SU-DHL-6 (cell line): ENCODE data around the gene CNTROB.
A peak's percentile ranks its signal among the peaks of the same experiment; 100 is the strongest.

Source experiments
- H2AFZ ChIP-seq: fragments of 200-600 bp; sonication (generic); 2 replicates; pipeline ENCODE4 v1.6.1; 2014; ENCODE audit warnings: low read depth, mild to moderate bottlenecking, moderate library complexity, mixed read lengths, antibody characterized with exemption, low read length; ENCODE audit not compliant: severe bottlenecking
- H3F3A ChIP-seq: fragments of 200-600 bp; shearing (Covaris generic); 2 replicates; pipeline ENCODE4 v1.6.0; 2016; ENCODE audit warnings: antibody characterized with exemption, mild to moderate bottlenecking; ENCODE audit not compliant: insufficient read depth
- H3K27ac ChIP-seq: fragments of 200-600 bp; sonication (generic); 2 replicates; pipeline ENCODE4 v1.5.1; 2016; ENCODE audit warnings: low read depth, mild to moderate bottlenecking, low read length, moderate library complexity, mixed read lengths
- H3K27me3 ChIP-seq: fragments of 200-600 bp; sonication (generic), shearing (Covaris generic); 2 replicates; pipeline ENCODE4 v1.6.0; 2014; ENCODE audit warnings: mild to moderate bottlenecking, low read length
- H3K36me3 ChIP-seq: fragments of 200-600 bp; sonication (generic); 2 replicates; pipeline ENCODE4 v1.6.1; 2014; ENCODE audit warnings: mild to moderate bottlenecking, low read length, mixed read lengths
- H3K4me2 ChIP-seq: fragments of 300-600, 200-600 bp; shearing (Covaris generic), sonication (generic); 2 replicates; pipeline ENCODE4 v1.6.0; 2014; ENCODE audit warnings: low read length, low read depth, mild to moderate bottlenecking; ENCODE audit not compliant: poor library complexity, severe bottlenecking
- H3K4me3 ChIP-seq: fragments of 200-600 bp; sonication (generic); 2 replicates; pipeline ENCODE4 v1.5.1; 2014; ENCODE audit warnings: antibody characterized with exemption, low read length, mild to moderate bottlenecking, mixed read lengths; ENCODE audit not compliant: insufficient read depth, poor library complexity, severe bottlenecking
- H3K79me2 ChIP-seq: fragments of 200-600 bp; sonication (generic); 2 replicates; pipeline ENCODE4 v1.6.1; 2014; ENCODE audit warnings: mild to moderate bottlenecking, low read length, moderate library complexity; ENCODE audit not compliant: insufficient read depth
- H3K9ac ChIP-seq: fragments of 200-600 bp; sonication (generic); 2 replicates; pipeline ENCODE4 v1.7.0; 2014; ENCODE audit warnings: mild to moderate bottlenecking, low read length
- H3K9me2 ChIP-seq: fragments of 200-600 bp; sonication (generic); replicated peaks from 2 replicates; pipeline ENCODE4 v1.6.1; 2014; ENCODE audit warnings: low read length; ENCODE audit not compliant: insufficient read depth
- H3K9me3 ChIP-seq: fragments of 200-600 bp; sonication (generic); 2 replicates; pipeline ENCODE4 v1.6.1; 2014; ENCODE audit warnings: low read length, mixed read lengths; ENCODE audit not compliant: insufficient read depth
- H4K20me1 ChIP-seq: fragments of 200-600 bp; sonication (generic); 2 replicates; pipeline ENCODE4 v1.6.1; 2014; ENCODE audit warnings: low read depth, mild to moderate bottlenecking, antibody characterized with exemption, low read length, moderate library complexity, mixed read lengths
- EZH2phosphoT487 ChIP-seq: fragments of 200-600 bp; sonication (generic), shearing (Covaris generic); conservative IDR thresholded peaks from 2 replicates; pipeline ENCODE4 v1.6.1; 2018; ENCODE audit warnings: mild to moderate bottlenecking, antibody characterized with exemption, low read length, moderate library complexity, mixed read lengths
- TF ChIP-seq, protein P1 (sequence below): fragments of 200-600 bp; sonication (generic); IDR thresholded peaks from one replicate; pipeline ENCODE4 v1.5.1; 2017; ENCODE audit warnings: antibody characterized with exemption, mild to moderate bottlenecking, low read length, moderate library complexity; ENCODE audit not compliant: insufficient read depth, poor library complexity, severe bottlenecking

Gene CNTROB

DNA sequence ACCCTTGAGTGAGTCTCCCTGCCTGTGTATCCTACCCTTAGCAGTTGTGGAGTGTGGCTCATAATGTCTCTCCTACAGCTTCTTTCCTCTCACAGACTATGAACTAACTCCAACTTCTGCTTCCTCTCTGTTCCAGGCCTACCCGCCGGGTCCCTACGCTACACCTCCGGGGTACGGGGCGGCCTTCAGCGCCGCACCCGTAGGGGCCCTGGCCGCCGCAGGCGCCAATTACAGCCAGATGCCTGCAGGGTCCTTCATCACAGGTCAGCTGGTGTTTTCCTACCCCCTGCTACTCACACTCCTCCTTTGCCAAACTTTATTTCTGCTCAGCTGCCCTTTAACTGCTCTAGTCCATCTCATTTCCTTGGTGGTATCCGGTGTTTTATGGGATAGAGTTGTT is 21.3 kb upstream of the CNTROB start:
- Histone ChIP-seq H3K79me2 (peaks cover 6% of the 10 kb centered on the region; the same call in 1 of the 2 replicates), H3F3A (peaks cover 11% of the 10 kb centered on the region), H3K9me2 (no peaks in the 10 kb centered on the region), H3K36me3 (no peaks in the 10 kb centered on the region), H3K4me3 (no peak overlapping the region), H3K4me2 (no peak overlapping the region), H3K9me3 (no peaks in the 10 kb centered on the region), H2AFZ (no peak overlapping the region), H4K20me1 (no peaks in the 10 kb centered on the region), H3K9ac (no peak overlapping the region), H3K27ac (no peak overlapping the region), H3K27me3 (no peaks in the 10 kb centered on the region)
- TF ChIP-seq, protein P1, sequence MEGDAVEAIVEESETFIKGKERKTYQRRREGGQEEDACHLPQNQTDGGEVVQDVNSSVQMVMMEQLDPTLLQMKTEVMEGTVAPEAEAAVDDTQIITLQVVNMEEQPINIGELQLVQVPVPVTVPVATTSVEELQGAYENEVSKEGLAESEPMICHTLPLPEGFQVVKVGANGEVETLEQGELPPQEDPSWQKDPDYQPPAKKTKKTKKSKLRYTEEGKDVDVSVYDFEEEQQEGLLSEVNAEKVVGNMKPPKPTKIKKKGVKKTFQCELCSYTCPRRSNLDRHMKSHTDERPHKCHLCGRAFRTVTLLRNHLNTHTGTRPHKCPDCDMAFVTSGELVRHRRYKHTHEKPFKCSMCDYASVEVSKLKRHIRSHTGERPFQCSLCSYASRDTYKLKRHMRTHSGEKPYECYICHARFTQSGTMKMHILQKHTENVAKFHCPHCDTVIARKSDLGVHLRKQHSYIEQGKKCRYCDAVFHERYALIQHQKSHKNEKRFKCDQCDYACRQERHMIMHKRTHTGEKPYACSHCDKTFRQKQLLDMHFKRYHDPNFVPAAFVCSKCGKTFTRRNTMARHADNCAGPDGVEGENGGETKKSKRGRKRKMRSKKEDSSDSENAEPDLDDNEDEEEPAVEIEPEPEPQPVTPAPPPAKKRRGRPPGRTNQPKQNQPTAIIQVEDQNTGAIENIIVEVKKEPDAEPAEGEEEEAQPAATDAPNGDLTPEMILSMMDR, result no peak
- no peak for TF ChIP-seq EZH2phosphoT487

DNA sequence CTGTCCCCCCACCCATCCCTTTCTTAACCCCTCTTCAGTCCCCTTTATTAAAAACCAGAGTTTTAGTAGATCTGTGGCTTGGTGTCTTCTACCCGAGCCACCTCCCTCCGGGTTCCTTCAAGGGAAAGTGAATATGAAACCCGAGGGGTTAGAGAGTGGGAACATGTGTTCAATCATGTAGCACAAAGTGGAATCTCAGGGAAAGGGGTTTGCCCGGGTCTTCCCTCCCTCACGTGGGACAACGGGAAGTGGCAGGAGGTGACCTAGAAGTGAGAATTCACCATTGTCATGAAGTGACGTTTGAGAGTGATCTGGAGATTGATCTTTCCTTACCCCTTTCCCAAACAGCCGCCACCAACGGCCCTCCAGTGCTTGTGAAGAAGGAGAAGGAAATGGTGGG is 20.9 kb upstream of the CNTROB start:
- Histone ChIP-seq H3K36me3 (no peaks in the 10 kb centered on the region), H3K27ac (no peak overlapping the region), H3K79me2 (peaks cover 6% of the 10 kb centered on the region; the same call in 1 of the 2 replicates), H2AFZ (no peak overlapping the region), H3K9me3 (no peaks in the 10 kb centered on the region), H3K9me2 (no peaks in the 10 kb centered on the region), H3K9ac (no peak overlapping the region), H3K4me3 (no peak overlapping the region), H4K20me1 (no peaks in the 10 kb centered on the region), H3K27me3 (no peaks in the 10 kb centered on the region), H3F3A (peaks cover 12% of the 10 kb centered on the region), H3K4me2 (no peak overlapping the region)
- TF ChIP-seq EZH2phosphoT487, result no peak
- TF ChIP-seq, protein P1, result no peak

DNA sequence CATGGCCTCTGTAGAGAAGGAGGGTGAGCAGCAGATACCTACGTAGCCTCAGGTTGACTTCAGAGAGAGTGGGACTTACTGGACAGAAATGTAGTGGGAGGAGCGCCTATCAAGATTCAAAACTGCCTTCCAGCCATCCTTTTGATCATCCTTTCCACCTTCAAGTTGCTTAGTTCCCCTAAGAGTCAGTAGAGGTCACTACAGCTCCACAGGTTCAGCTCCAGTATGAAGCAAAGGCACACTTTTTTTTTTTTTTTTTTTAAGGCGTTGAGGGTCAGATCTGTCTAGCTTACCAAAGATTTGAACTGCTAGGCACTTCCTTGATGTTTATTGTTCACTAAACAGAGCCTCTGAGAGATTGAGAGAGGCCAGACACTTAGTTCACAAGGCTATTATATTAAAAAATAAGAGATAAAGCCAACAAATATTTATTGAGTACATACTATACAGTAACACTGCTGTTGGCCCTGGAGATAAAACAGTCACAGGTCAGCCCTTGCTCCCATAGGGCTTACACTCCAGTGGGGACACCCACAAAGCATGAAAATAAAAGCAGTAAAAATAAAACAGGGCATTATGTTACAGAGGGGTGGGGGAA is 19.0 kb upstream of the CNTROB start:
- peak overlapping the region; percentile 31; the same call in 1 of the 2 replicates for H3K27ac ChIP-seq
- H3F3A ChIP-seq, result peaks cover 18% of the 10 kb centered on the region
- H3K9me3 ChIP-seq, result no peaks in the 10 kb centered on the region
- H3K36me3 ChIP-seq, result no peaks in the 10 kb centered on the region
- H3K9me2 ChIP-seq, result no peaks in the 10 kb centered on the region
- peak overlapping the region; percentile 4 for H3K4me2 ChIP-seq
- no peak overlapping the region for H2AFZ ChIP-seq
- no peaks in the 10 kb centered on the region for H4K20me1 ChIP-seq
- H3K9ac ChIP-seq, result no peak overlapping the region
- H3K27me3 ChIP-seq, result no peaks in the 10 kb centered on the region
- TF ChIP-seq, protein P1, result peak; percentile 55
- no peak for TF ChIP-seq EZH2phosphoT487
- no peak overlapping the region for H3K4me3 ChIP-seq
- peaks cover 6% of the 10 kb centered on the region; the same call in 1 of the 2 replicates for H3K79me2 ChIP-seq
